GM23338 (cell line): ENCODE results near the gene PILRB. TPM values are rescaled to one million over a fixed set of nuclear protein-coding genes. Genes with fewer than 3 reads are reported as not detected.

Source experiments
- ATAC-seq: fragments of 200-7000 bp; cut with Tn5 transposase; 3 replicates; pipeline ENCODE4 v1.9.1; 2020
- DNase-seq: peaks from one replicate; pipeline ENCODE4 v3.0.0-alpha.2; 2015; ENCODE audit warnings: low spot score
- H2AFZ ChIP-seq: fragments of 200-600 bp; sonication (generic); 2 replicates; pipeline ENCODE4 v1.8.0; 2016; ENCODE audit warnings: antibody characterized with exemption, mild to moderate bottlenecking, moderate library complexity
- H3F3A ChIP-seq: fragments of 200-600 bp; sonication (generic); replicated peaks from 2 replicates; pipeline ENCODE4 v1.8.0; 2017; ENCODE audit warnings: antibody characterized with exemption, mixed run types, low read depth
- H3K27ac ChIP-seq: fragments of 200-600 bp; sonication (generic); 2 replicates; pipeline ENCODE4 v1.6.1; 2016; ENCODE audit warnings: low read depth
- H3K27me3 ChIP-seq: fragments of 200-600 bp; sonication (generic); 2 replicates; pipeline ENCODE4 v1.8.0; 2016; ENCODE audit warnings: mild to moderate bottlenecking, mixed run types, moderate library complexity; ENCODE audit not compliant: insufficient read depth
- H3K36me3 ChIP-seq: fragments of 200-600 bp; sonication (generic); 2 replicates; pipeline ENCODE4 v1.8.0; 2016; ENCODE audit warnings: mild to moderate bottlenecking; ENCODE audit not compliant: insufficient read depth
- H3K4me1 ChIP-seq: fragments of 200-600 bp; sonication (generic); 2 replicates; pipeline ENCODE4 v1.8.0; 2016; ENCODE audit warnings: mild to moderate bottlenecking, moderate library complexity; ENCODE audit not compliant: insufficient read depth
- H3K4me2 ChIP-seq: fragments of 200-600 bp; sonication (generic); 2 replicates; pipeline ENCODE4 v1.7.1; 2017; ENCODE audit warnings: mixed run types
- H3K4me3 ChIP-seq: fragments of 200-600 bp; sonication (generic); 2 replicates; pipeline ENCODE4 v1.6.1; 2016; ENCODE audit warnings: mixed run types
- H3K79me2 ChIP-seq: fragments of 200-600 bp; sonication (generic); replicated peaks from 2 replicates; pipeline ENCODE4 v1.8.0; 2017; ENCODE audit warnings: mild to moderate bottlenecking; ENCODE audit not compliant: insufficient read depth
- H3K9me2 ChIP-seq: fragments of 200-600 bp; sonication (generic); 2 replicates; pipeline ENCODE4 v1.8.0; 2017; ENCODE audit not compliant: insufficient read depth
- H4K20me1 ChIP-seq: fragments of 200-600 bp; sonication (generic); replicated peaks from 2 replicates; pipeline ENCODE4 v1.8.0; 2017; ENCODE audit warnings: mild to moderate bottlenecking; ENCODE audit not compliant: insufficient read depth
- H3K27ac Mint-ChIP-seq: 2 replicates; pipeline ENCODE4 v1.8.0; 2020; ENCODE audit warnings: inconsistent platforms, mild to moderate bottlenecking, moderate library complexity, mixed read lengths
- H3K27me3 Mint-ChIP-seq: 3 replicates; pipeline ENCODE4 v1.8.0; 2022; ENCODE audit warnings: low read depth, mild to moderate bottlenecking, moderate library complexity, mixed read lengths, inconsistent platforms; ENCODE audit not compliant: insufficient read depth, poor library complexity
- H3K36me3 Mint-ChIP-seq: 3 replicates; pipeline ENCODE4 v1.8.0; 2021; ENCODE audit warnings: low read depth, mild to moderate bottlenecking, inconsistent platforms, moderate library complexity, mixed read lengths
- H3K4me1 Mint-ChIP-seq: 3 replicates; pipeline ENCODE4 v1.8.0; 2020; ENCODE audit warnings: mild to moderate bottlenecking, inconsistent platforms, mixed read lengths
- H3K4me3 Mint-ChIP-seq: 3 replicates; pipeline ENCODE4 v1.8.0; 2021; ENCODE audit warnings: moderate library complexity, mild to moderate bottlenecking, inconsistent platforms, mixed read lengths
- H3K9me3 Mint-ChIP-seq: 3 replicates; pipeline ENCODE4 v1.8.0; 2020; ENCODE audit warnings: moderate library complexity, mild to moderate bottlenecking, inconsistent platforms, mixed read lengths
- CREB1 ChIP-seq: fragments of 250-450 bp; sonication (Bioruptor Pico); IDR thresholded peaks from 2 replicates; pipeline ENCODE4 v1.5.0; 2020; ENCODE audit warnings: low read depth, mild to moderate bottlenecking, moderate library complexity
- ETS1 ChIP-seq: IDR thresholded peaks from 2 replicates; pipeline ENCODE4 v1.6.1; 2016; ENCODE audit warnings: antibody characterized with exemption
- EZH2 ChIP-seq: fragments of 200-600 bp; sonication (generic); IDR thresholded peaks from one replicate; pipeline ENCODE4 v1.8.0; 2017; ENCODE audit warnings: antibody characterized with exemption, mild to moderate bottlenecking, low read depth; ENCODE audit not compliant: unreplicated experiment
- EZH2phosphoT487 ChIP-seq: fragments of 200-600 bp; sonication (generic); IDR thresholded peaks from one replicate; pipeline ENCODE4 v1.8.1; 2018; ENCODE audit warnings: antibody characterized with exemption; ENCODE audit not compliant: unreplicated experiment
- JUNB ChIP-seq: IDR thresholded peaks from one replicate; pipeline ENCODE4 v1.6.1; 2016; ENCODE audit warnings: antibody characterized with exemption; ENCODE audit not compliant: unreplicated experiment
- REST ChIP-seq: IDR thresholded peaks from one replicate; pipeline ENCODE4 v1.6.1; 2018; ENCODE audit warnings: antibody characterized with exemption; ENCODE audit not compliant: unreplicated experiment
- STAT1 ChIP-seq: IDR thresholded peaks from one replicate; pipeline ENCODE4 v1.6.1; 2016; ENCODE audit warnings: antibody characterized with exemption; ENCODE audit not compliant: unreplicated experiment
- ZNF114 ChIP-seq: fragments of 250-450 bp; sonication (Bioruptor Pico); IDR thresholded peaks from 2 replicates; pipeline ENCODE4 v1.5.0; 2020; ENCODE audit warnings: mild to moderate bottlenecking, moderate library complexity
- ZNF331 ChIP-seq: fragments of 250-450 bp; sonication (Bioruptor Pico); IDR thresholded peaks from 2 replicates; pipeline ENCODE4 v1.5.0; 2020; ENCODE audit warnings: low read depth, mild to moderate bottlenecking, moderate library complexity
- polyA plus RNA-seq: library from polyadenylated mRNA; unstranded; fragments of >200 nt; fragmentation: Nextera tagmentation; extraction: Ambion mirVana; gene quantifications from 2 replicates; pipeline ENCODE4 v1.2.1, GENCODE V29; 2016
- total RNA-seq: library from RNA; depleted of rRNA; stranded (reverse); fragments of >200 nt; shearing (Covaris generic); gene quantifications from 2 replicates; pipeline ENCODE4 v1.2.3, GENCODE V29; 2014
- TF ChIP-seq, protein P1 (sequence below), 2 experiments: fragments of 200-600 bp in 1 of 2; sonication (generic) in 1 of 2; conservative IDR thresholded peaks; 2 replicates each; pipeline versions ENCODE4 v1.5.1 to v1.6.1; 2016 to 2017; ENCODE audit warnings: antibody characterized with exemption in 2 of 2, low read depth in 2 of 2, mild to moderate bottlenecking in 2 of 2, moderate library complexity in 1 of 2

Gene PILRB
- total and polyA plus RNA-seq, 2 experiments from 2014 or later: 25.3 to 43.0 TPM

DNA sequence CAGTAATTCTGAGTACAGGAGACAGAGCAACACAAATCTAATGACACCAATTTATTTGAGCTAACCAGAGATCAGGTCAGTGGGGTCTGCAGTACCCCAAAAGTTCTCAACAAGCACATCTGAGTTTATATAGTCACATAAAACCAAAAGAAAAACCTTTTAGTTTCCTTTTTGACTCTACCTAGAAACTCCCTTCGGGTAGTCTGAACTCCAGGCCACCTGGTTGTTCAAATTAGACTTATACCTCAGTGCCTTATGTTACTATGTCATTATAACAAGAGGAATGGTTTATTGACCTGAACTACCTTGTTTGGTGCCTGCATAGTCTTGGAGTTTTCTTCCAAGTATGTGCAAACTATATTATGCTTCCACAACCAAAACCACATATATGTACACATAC, 56.0 kb downstream of the PILRB start:
- TF ChIP-seq, protein P1, sequence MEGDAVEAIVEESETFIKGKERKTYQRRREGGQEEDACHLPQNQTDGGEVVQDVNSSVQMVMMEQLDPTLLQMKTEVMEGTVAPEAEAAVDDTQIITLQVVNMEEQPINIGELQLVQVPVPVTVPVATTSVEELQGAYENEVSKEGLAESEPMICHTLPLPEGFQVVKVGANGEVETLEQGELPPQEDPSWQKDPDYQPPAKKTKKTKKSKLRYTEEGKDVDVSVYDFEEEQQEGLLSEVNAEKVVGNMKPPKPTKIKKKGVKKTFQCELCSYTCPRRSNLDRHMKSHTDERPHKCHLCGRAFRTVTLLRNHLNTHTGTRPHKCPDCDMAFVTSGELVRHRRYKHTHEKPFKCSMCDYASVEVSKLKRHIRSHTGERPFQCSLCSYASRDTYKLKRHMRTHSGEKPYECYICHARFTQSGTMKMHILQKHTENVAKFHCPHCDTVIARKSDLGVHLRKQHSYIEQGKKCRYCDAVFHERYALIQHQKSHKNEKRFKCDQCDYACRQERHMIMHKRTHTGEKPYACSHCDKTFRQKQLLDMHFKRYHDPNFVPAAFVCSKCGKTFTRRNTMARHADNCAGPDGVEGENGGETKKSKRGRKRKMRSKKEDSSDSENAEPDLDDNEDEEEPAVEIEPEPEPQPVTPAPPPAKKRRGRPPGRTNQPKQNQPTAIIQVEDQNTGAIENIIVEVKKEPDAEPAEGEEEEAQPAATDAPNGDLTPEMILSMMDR (conservative IDR thresholded peaks at IDR 0.05; ENCODE audit: low read depth in 2 of 2): no peak
- TF ChIP-seq ZNF331 (no peak), ETS1 (no peak), EZH2 (no peak), STAT1 (no peak), JUNB (no peak), CREB1 (CRISPR knock-in tag) (no peak)
- H3K27ac Mint-ChIP-seq: no peak overlapping the region
- no peaks in the 10 kb centered on the region for H3K27me3 ChIP-seq
- H3K4me2 ChIP-seq: no peak overlapping the region
- DNase-seq (no peak), ATAC-seq (no peak)
- H3K9me3 Mint-ChIP-seq: no peaks in the 10 kb centered on the region
- H3F3A ChIP-seq: no peaks in the 10 kb centered on the region
- no peaks in the 10 kb centered on the region for H3K79me2 ChIP-seq
- no peaks in the 10 kb centered on the region for H3K4me1 ChIP-seq
- H3K36me3 ChIP-seq: no peaks in the 10 kb centered on the region
- no peaks in the 10 kb centered on the region for H3K27me3 Mint-ChIP-seq
- H3K36me3 Mint-ChIP-seq: no peaks in the 10 kb centered on the region
- H3K27ac ChIP-seq: no peak overlapping the region
- no peaks in the 10 kb centered on the region; the same call in 1 of the 2 replicates for H4K20me1 ChIP-seq
- H3K9me2 ChIP-seq: no peaks in the 10 kb centered on the region
- H2AFZ ChIP-seq: no peak overlapping the region
- no peak overlapping the region for H3K4me3 ChIP-seq
- peaks cover 3% of the 10 kb centered on the region; the same call in 1 of the 3 replicates for H3K4me1 Mint-ChIP-seq
- no peak overlapping the region for H3K4me3 Mint-ChIP-seq

DNA sequence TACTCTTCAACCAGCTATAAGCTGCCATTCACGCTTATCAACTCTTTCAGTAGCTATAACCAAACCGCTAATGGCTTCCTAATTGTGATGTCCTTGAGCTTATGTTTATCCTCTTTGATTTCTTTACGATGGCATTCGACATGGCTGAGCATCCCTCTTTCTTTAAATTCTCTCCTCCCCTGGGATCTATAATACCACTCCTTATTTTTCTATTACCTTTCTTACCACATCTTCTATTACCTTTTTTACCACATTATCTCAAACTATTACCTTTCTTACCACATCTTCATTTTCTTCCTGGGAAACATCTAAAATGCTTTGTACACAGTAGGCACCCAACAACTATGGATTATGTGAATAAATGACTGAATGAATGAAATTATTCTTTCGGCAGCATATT, 57.5 kb downstream of the PILRB start:
- Mint-ChIP-seq H3K27ac (no peak overlapping the region), H3K9me3 (no peaks in the 10 kb centered on the region), H3K4me1 (peaks cover 3% of the 10 kb centered on the region; the same call in 1 of the 3 replicates), H3K4me3 (no peak overlapping the region), H3K27me3 (no peaks in the 10 kb centered on the region), H3K36me3 (no peaks in the 10 kb centered on the region)
- DNase-seq (no peak), ATAC-seq (no peak)
- H3K4me3 ChIP-seq: no peak overlapping the region
- H3K4me1 ChIP-seq: no peaks in the 10 kb centered on the region
- H4K20me1 ChIP-seq: no peaks in the 10 kb centered on the region; the same call in 1 of the 2 replicates
- H3K9me2 ChIP-seq: no peaks in the 10 kb centered on the region
- H3F3A ChIP-seq: no peaks in the 10 kb centered on the region
- H2AFZ ChIP-seq: no peak overlapping the region
- no peaks in the 10 kb centered on the region for H3K36me3 ChIP-seq
- H3K27me3 ChIP-seq: no peaks in the 10 kb centered on the region
- no peaks in the 10 kb centered on the region for H3K79me2 ChIP-seq
- no peak overlapping the region for H3K4me2 ChIP-seq
- no peak overlapping the region for H3K27ac ChIP-seq
- no peak for TF ChIP-seq EZH2phosphoT487
- no peak for TF ChIP-seq REST
- no peak for TF ChIP-seq CREB1 (CRISPR knock-in tag)
- TF ChIP-seq, protein P1 (conservative IDR thresholded peaks at IDR 0.05; ENCODE audit: low read depth in 2 of 2): no peak
- TF ChIP-seq STAT1: no peak
- TF ChIP-seq ETS1: no peak
- no peak for TF ChIP-seq ZNF114 (CRISPR knock-in tag)
- TF ChIP-seq ZNF331: no peak
- no peak for TF ChIP-seq EZH2
